ENCODE results near the gene DCAF17.

GRCh38 chr2:171491292-171491691 is 57.3 kb downstream of the DCAF17 start:
- TF ChIP-seq BCL11A (tag by site-specific recombination; IDR thresholded peaks at IDR 0.05; ENCODE audit: low read depth) (no peak), OSR2 (tag by site-specific recombination; IDR thresholded peaks at IDR 0.05) (no peak), ZNF114 (tag by site-specific recombination; IDR thresholded peaks at IDR 0.05) (no peak), CTCF (tag by site-specific recombination; IDR thresholded peaks at IDR 0.05) (no peak), TSHZ1 (tag by site-specific recombination; IDR thresholded peaks at IDR 0.05; ENCODE audit: borderline replicate concordance) (no peak), REST (tag by site-specific recombination; IDR thresholded peaks at IDR 0.05) (no peak)

Data from HEK293 (cell line).